Neutrophil (primary cell): ENCODE results near the gene DUOXA1.

Experiments
- H3K27ac ChIP-seq: fragments of 200-600 bp; sonication (generic); 2 replicates; pipeline ENCODE4 v1.5.1; 2016; ENCODE audit warnings: mild to moderate bottlenecking, moderate library complexity
- H3K27me3 ChIP-seq: fragments of 200-600 bp; sonication (generic); 2 replicates; pipeline ENCODE4 v1.6.0; 2016; ENCODE audit warnings: mild to moderate bottlenecking
- H3K36me3 ChIP-seq: fragments of 200-600 bp; sonication (generic); 2 replicates; pipeline ENCODE4 v1.5.1; 2017
- H3K4me1 ChIP-seq, 2 experiments: fragments of 200-600 bp in 1 of 2; sonication (generic) in 1 of 2; 1 replicate in 1 of 2; 2 replicates in 1 of 2; pipeline versions ENCODE4 v1.5.1 to v1.6.1; 2013 to 2016; ENCODE audit warnings: low read depth in 1 of 2, low read length in 1 of 2, mild to moderate bottlenecking in 1 of 2, moderate library complexity in 1 of 2; ENCODE audit not compliant: control insufficient read depth in 1 of 2, insufficient read depth in 1 of 2
- H3K4me3 ChIP-seq, 2 experiments: fragments of 200-600 bp in 1 of 2; sonication (generic) in 1 of 2; 1 replicate in 1 of 2; 2 replicates in 1 of 2; pipeline ENCODE4 v1.5.1; 2013 to 2016; ENCODE audit warnings: low read depth in 1 of 2, low read length in 1 of 2, mild to moderate bottlenecking in 1 of 2, moderate library complexity in 1 of 2
- H3K9me3 ChIP-seq: fragments of 200-600 bp; sonication (generic); 2 replicates; pipeline ENCODE4 v1.5.1; 2016
- CTCF ChIP-seq: fragments of 200-600 bp; sonication (generic); IDR thresholded peaks from 2 replicates; pipeline ENCODE4 v1.5.1; 2016; ENCODE audit warnings: antibody characterized with exemption

Gene DUOXA1

GRCh38 chr15:45130291-45131000, 767 bp upstream of the DUOXA1 start:
- Histone ChIP-seq H3K4me1 (peaks cover 0 to 14% of the 10 kb centered on the region in 2 experiments), H3K36me3 (no peaks in the 10 kb centered on the region), H3K9me3 (no peaks in the 10 kb centered on the region), H3K27me3 (peaks cover 100% of the 10 kb centered on the region), H3K4me3 (no peak overlapping the region), H3K27ac (no peak overlapping the region)
- TF ChIP-seq CTCF = no peak

- Histone ChIP-seq H3K27me3 (peaks cover 99% of the 10 kb centered on the region), H3K36me3 (no peaks in the 10 kb centered on the region), H3K27ac (no peak overlapping the region), H3K4me3 (no peak overlapping the region), H3K4me1 (peaks cover 0 to 8% of the 10 kb centered on the region in 2 experiments), H3K9me3 (no peaks in the 10 kb centered on the region)
- TF ChIP-seq CTCF = no peak
Measured at GRCh38 chr15:45128971-45129639, 574 bp downstream of the DUOXA1 start.

GRCh38 chr15:45126535-45127158, 3.0 kb downstream of the DUOXA1 start:
- no peak overlapping the region for H3K4me3 ChIP-seq
- no peaks in the 10 kb centered on the region for H3K36me3 ChIP-seq
- H3K27me3 ChIP-seq = peaks cover 99% of the 10 kb centered on the region
- no peak overlapping the region for H3K27ac ChIP-seq
- peaks cover 0 to 8% of the 10 kb centered on the region in 2 experiments for H3K4me1 ChIP-seq
- TF ChIP-seq CTCF = no peak
- no peaks in the 10 kb centered on the region for H3K9me3 ChIP-seq

- H3K36me3 ChIP-seq = no peaks in the 10 kb centered on the region
- no peak overlapping the region for H3K4me3 ChIP-seq
- no peak overlapping the region for H3K27ac ChIP-seq
- no peaks in the 10 kb centered on the region for H3K9me3 ChIP-seq
- TF ChIP-seq CTCF = no peak
- H3K4me1 ChIP-seq = no peaks in the 10 kb centered on the region
- peaks cover 96% of the 10 kb centered on the region for H3K27me3 ChIP-seq
Measured at GRCh38 chr15:45123397-45123796, 6.3 kb downstream of the DUOXA1 start.

- Histone ChIP-seq H3K36me3 (no peaks in the 10 kb centered on the region), H3K4me1 (peaks cover 3 to 6% of the 10 kb centered on the region in 2 experiments), H3K4me3 (no peak overlapping the region), H3K9me3 (no peaks in the 10 kb centered on the region), H3K27ac (no peak overlapping the region), H3K27me3 (peaks cover 96% of the 10 kb centered on the region)
- no peak for TF ChIP-seq CTCF
Measured at GRCh38 chr15:45122719-45123118, 7.0 kb downstream of the DUOXA1 start.
